ENCODE results near the gene CTIF.

The CTIF gene

GRCh38 chr18:48780913-48781162 lies 242.0 kb downstream of the CTIF start:
- DNase-seq = no peak

- DNase-seq = no peak
Observed at GRCh38 chr18:48781163-48781987, 242.5 kb downstream of the CTIF start.

GRCh38 chr18:48781988-48782363 lies 243.1 kb downstream of the CTIF start:
- DNase-seq = no peak

GRCh38 chr18:48782381-48782861 lies 243.6 kb downstream of the CTIF start:
- DNase-seq = no peak

GRCh38 chr18:48783616-48784520 lies 245.0 kb downstream of the CTIF start:
- no peak for DNase-seq

GRCh38 chr18:48784656-48785055 lies 245.8 kb downstream of the CTIF start:
- no peak for DNase-seq

- DNase-seq = no peak
Observed at GRCh38 chr18:48785091-48785614, 246.3 kb downstream of the CTIF start.

- DNase-seq = no peak
Observed at GRCh38 chr18:48785736-48786454, 247.1 kb downstream of the CTIF start.

GRCh38 chr18:48786455-48787202 lies 247.8 kb downstream of the CTIF start:
- no peak for DNase-seq

GRCh38 chr18:48787203-48788151 lies 248.6 kb downstream of the CTIF start:
- no peak for DNase-seq

- no peak for DNase-seq
Observed at GRCh38 chr18:48788373-48788772, 249.5 kb downstream of the CTIF start.

- no peak for DNase-seq
Observed at GRCh38 chr18:48789259-48789812, 250.5 kb downstream of the CTIF start.

- DNase-seq = no peak
Observed at GRCh38 chr18:48790226-48790863, 251.5 kb downstream of the CTIF start.

GRCh38 chr18:48790869-48791635 lies 252.2 kb downstream of the CTIF start:
- DNase-seq = no peak

- no peak for DNase-seq
Observed at GRCh38 chr18:48791636-48792105, 252.8 kb downstream of the CTIF start.

- no peak for DNase-seq
Observed at GRCh38 chr18:48792141-48792540, 253.3 kb downstream of the CTIF start.

- DNase-seq = no peak
Observed at GRCh38 chr18:48792611-48793380, 254.0 kb downstream of the CTIF start.

GRCh38 chr18:48794251-48794970 lies 255.6 kb downstream of the CTIF start:
- DNase-seq = no peak

Data from SHP77 (cell line).